ENCODE data around the gene DPM3. TPM values are rescaled to one million over a fixed set of nuclear protein-coding genes. Genes with fewer than 3 reads are reported as not detected.

DPM3 gene
- polyA plus RNA-seq, 1 of the 3 experiments (the other 2 are of a cell fraction): 317 TPM

DNA sequence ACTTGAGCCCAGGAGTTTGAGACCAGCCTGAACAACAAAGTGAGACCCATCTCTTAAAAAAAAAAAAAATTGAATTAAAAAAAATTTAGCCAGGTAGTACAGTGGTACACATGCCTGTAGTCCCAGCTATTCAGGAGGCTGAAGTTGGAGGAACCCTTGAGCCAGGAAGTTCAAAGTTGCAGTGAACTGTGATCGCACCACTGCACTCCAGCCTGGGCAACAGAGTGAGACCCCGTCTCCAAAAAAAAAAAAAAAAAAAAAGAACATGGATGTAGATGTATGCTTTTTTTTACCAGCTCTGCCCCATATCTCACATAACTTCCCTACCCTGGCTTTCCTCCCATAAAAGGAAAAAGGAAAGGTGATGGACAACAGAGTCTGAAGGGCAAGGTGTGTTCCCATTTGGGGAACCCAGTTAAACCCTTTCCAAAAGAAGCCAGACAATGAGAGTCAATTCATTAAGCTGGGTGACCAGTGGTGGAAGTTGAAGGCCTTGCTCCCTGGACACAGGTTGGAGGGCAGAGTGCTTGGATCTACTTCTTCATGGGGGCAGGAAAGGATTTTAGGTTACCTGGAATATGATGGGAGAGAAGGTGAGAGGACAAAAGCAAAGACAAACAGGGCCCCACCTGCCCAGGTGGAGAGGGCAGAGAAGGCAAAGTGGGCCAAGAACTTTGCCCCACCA is 29.9 kb upstream of the DPM3 start:
- Histone ChIP-seq H3F3A (replicated peaks; ENCODE audit: insufficient read depth) (peaks cover 40% of the 10 kb centered on the region), H3K4me2 (no peak overlapping the region), H2AFZ (ENCODE audit: low read depth) (no peak overlapping the region), H3K4me3 (ENCODE audit: low read depth in 2 of 2, low read length in 1 of 2) (no peak overlapping the region), H3K9me3 (no peaks in the 10 kb centered on the region), H3K27ac (ENCODE audit: low read depth in 2 of 2, low read length in 1 of 2) (no peak overlapping the region), H3K27me3 (ENCODE audit: insufficient read depth) (no peaks in the 10 kb centered on the region), H3K4me1 (ENCODE audit: control insufficient read depth in 1 of 2, insufficient read depth in 2 of 2, low read depth in 1 of 2, low read length in 1 of 2) (peaks cover 0 to 22% of the 10 kb centered on the region in 2 experiments; a peak in 3 of 4 replicates), H4K20me1 (ENCODE audit: insufficient read depth) (no peaks in the 10 kb centered on the region), H3K79me2 (ENCODE audit: insufficient read depth) (peaks cover 38% of the 10 kb centered on the region), H3K9ac (no peak overlapping the region), H3K36me3 (replicated peaks in 1 of 2; ENCODE audit: control insufficient read depth in 1 of 2, insufficient read depth in 2 of 2, low read length in 1 of 2) (peaks cover 16% of the 10 kb centered on the region in 2 experiments), H3K9me2 (no peaks in the 10 kb centered on the region)
- POLR2A ChIA-PET: interaction anchor here (0.8 kb wide), 1 partner anchor 85 kb away, joined by 3 read pairs; no protein-coding TSS in a partner anchor
- CTCF ChIA-PET: interaction anchor here (0.7 to 14.8 kb wide), 8 partner anchors 10 to 226 kb away, joined by 3 to 496 read pairs (median 4); no protein-coding TSS in a partner anchor
- 97% methylated on average over 2 of the region's 2 CpGs for WGBS (ENCODE audit: low lambda C conversion rate)
- no peak for DNase-seq
- no peak for TF ChIP-seq SIN3A (IDR thresholded peaks at IDR 0.05; ENCODE audit: borderline replicate concordance, low read depth, low read length)

DNA sequence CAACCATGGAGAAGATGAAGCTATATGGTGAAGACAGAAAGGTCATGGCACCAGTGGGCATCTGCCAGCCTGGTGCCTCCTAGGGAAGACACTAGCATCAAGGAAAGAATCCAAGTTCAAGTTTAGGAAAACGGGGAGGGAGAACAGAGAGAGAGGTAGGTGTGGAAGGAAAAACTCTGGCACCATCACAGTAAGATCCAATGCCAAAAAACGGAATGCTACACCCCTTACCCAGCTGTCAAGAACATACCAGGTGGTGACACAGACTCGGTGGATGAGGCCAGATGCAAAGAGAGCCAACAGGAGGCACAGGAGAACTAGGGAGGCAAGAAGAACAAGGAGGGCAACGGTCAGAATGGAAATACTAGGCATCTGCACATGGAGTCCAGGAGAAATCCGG is 29.2 kb upstream of the DPM3 start:
- Histone ChIP-seq H3K27ac (ENCODE audit: low read depth in 2 of 2, low read length in 1 of 2) (no peak overlapping the region), H3K9me3 (no peaks in the 10 kb centered on the region), H3K79me2 (ENCODE audit: insufficient read depth) (peaks cover 31% of the 10 kb centered on the region), H3K36me3 (replicated peaks in 1 of 2; ENCODE audit: control insufficient read depth in 1 of 2, insufficient read depth in 2 of 2, low read length in 1 of 2) (peaks cover 16% of the 10 kb centered on the region in 2 experiments), H3K4me3 (ENCODE audit: low read depth in 2 of 2, low read length in 1 of 2) (no peak overlapping the region), H3K4me1 (ENCODE audit: control insufficient read depth in 1 of 2, insufficient read depth in 2 of 2, low read depth in 1 of 2, low read length in 1 of 2) (peaks cover 0 to 16% of the 10 kb centered on the region in 2 experiments; a peak in 3 of 4 replicates), H3K4me2 (no peak overlapping the region), H3K9ac (no peak overlapping the region), H2AFZ (ENCODE audit: low read depth) (no peak overlapping the region), H3F3A (replicated peaks; ENCODE audit: insufficient read depth) (peaks cover 36% of the 10 kb centered on the region), H4K20me1 (ENCODE audit: insufficient read depth) (no peaks in the 10 kb centered on the region), H3K27me3 (ENCODE audit: insufficient read depth) (no peaks in the 10 kb centered on the region), H3K9me2 (no peaks in the 10 kb centered on the region)
- POLR2A ChIA-PET: interaction anchor here (0.7 kb wide), 1 partner anchor 78 kb away, joined by 3 read pairs; no protein-coding TSS in a partner anchor
- no peak for DNase-seq
- CTCF ChIA-PET: interaction anchor here (1.2 to 14.8 kb wide), 8 partner anchors 23 to 91 kb away, joined by 3 to 496 read pairs (median 16); partner anchors contain the start of genes DPM3 and SLC50A1
- 73% methylated on average over 5 of the region's 5 CpGs for WGBS (ENCODE audit: low lambda C conversion rate)
- TF ChIP-seq, protein P1, sequence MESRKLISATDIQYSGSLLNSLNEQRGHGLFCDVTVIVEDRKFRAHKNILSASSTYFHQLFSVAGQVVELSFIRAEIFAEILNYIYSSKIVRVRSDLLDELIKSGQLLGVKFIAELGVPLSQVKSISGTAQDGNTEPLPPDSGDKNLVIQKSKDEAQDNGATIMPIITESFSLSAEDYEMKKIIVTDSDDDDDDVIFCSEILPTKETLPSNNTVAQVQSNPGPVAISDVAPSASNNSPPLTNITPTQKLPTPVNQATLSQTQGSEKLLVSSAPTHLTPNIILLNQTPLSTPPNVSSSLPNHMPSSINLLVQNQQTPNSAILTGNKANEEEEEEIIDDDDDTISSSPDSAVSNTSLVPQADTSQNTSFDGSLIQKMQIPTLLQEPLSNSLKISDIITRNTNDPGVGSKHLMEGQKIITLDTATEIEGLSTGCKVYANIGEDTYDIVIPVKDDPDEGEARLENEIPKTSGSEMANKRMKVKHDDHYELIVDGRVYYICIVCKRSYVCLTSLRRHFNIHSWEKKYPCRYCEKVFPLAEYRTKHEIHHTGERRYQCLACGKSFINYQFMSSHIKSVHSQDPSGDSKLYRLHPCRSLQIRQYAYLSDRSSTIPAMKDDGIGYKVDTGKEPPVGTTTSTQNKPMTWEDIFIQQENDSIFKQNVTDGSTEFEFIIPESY (IDR thresholded peaks at IDR 0.05; ENCODE audit: borderline replicate concordance, low read depth): no peak
- TF ChIP-seq NRF1 (IDR thresholded peaks at IDR 0.05; ENCODE audit: low read depth, low read length) (no peak), GATA2 (CRISPR knock-in tag; IDR thresholded peaks at IDR 0.05) (no peak), FOSL2 (IDR thresholded peaks at IDR 0.05; ENCODE audit: borderline replicate concordance, low read depth) (no peak), CHD2 (IDR thresholded peaks at IDR 0.05; ENCODE audit: low read length, partially characterized antibody) (no peak), RCOR1 (IDR thresholded peaks at IDR 0.05; ENCODE audit: low read length) (no peak), ELF1 (IDR thresholded peaks at IDR 0.05) (no peak), RAD21 (IDR thresholded peaks at IDR 0.05; ENCODE audit: low read length) (no peak), EP300 (IDR thresholded peaks at IDR 0.05; ENCODE audit: borderline replicate concordance in 1 of 2, low read depth in 1 of 2, low read length in 1 of 2) (no peak), TAF1 (IDR thresholded peaks at IDR 0.05; ENCODE audit: borderline replicate concordance, low read depth, low read length) (no peak), FOXM1 (IDR thresholded peaks at IDR 0.05; ENCODE audit: low read depth) (no peak), RXRA (IDR thresholded peaks at IDR 0.05; ENCODE audit: borderline replicate concordance, low read depth) (no peak)
- TF ChIP-seq, protein P2, sequence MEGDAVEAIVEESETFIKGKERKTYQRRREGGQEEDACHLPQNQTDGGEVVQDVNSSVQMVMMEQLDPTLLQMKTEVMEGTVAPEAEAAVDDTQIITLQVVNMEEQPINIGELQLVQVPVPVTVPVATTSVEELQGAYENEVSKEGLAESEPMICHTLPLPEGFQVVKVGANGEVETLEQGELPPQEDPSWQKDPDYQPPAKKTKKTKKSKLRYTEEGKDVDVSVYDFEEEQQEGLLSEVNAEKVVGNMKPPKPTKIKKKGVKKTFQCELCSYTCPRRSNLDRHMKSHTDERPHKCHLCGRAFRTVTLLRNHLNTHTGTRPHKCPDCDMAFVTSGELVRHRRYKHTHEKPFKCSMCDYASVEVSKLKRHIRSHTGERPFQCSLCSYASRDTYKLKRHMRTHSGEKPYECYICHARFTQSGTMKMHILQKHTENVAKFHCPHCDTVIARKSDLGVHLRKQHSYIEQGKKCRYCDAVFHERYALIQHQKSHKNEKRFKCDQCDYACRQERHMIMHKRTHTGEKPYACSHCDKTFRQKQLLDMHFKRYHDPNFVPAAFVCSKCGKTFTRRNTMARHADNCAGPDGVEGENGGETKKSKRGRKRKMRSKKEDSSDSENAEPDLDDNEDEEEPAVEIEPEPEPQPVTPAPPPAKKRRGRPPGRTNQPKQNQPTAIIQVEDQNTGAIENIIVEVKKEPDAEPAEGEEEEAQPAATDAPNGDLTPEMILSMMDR (IDR thresholded peaks at IDR 0.05): no peak
- TF ChIP-seq, protein P3, sequence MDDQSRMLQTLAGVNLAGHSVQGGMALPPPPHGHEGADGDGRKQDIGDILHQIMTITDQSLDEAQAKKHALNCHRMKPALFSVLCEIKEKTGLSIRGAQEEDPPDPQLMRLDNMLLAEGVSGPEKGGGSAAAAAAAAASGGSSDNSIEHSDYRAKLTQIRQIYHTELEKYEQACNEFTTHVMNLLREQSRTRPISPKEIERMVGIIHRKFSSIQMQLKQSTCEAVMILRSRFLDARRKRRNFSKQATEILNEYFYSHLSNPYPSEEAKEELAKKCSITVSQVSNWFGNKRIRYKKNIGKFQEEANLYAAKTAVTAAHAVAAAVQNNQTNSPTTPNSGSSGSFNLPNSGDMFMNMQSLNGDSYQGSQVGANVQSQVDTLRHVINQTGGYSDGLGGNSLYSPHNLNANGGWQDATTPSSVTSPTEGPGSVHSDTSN (IDR thresholded peaks at IDR 0.05): no peak
- TF ChIP-seq, protein P4, sequence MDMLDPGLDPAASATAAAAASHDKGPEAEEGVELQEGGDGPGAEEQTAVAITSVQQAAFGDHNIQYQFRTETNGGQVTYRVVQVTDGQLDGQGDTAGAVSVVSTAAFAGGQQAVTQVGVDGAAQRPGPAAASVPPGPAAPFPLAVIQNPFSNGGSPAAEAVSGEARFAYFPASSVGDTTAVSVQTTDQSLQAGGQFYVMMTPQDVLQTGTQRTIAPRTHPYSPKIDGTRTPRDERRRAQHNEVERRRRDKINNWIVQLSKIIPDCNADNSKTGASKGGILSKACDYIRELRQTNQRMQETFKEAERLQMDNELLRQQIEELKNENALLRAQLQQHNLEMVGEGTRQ (IDR thresholded peaks at IDR 0.05; ENCODE audit: borderline replicate concordance, low read depth, low read length): no peak

Data from SK-N-SH (cell line).